ENCODE data around the gene KRTDAP. TPM values are rescaled to one million over a fixed set of nuclear protein-coding genes. Genes with fewer than 3 reads are reported as not detected.

The KRTDAP gene
- total RNA-seq, 1 donor from 2014 or later = not detected

- DNase-seq (ENCODE audit: low spot score) = no peak
These were observed 35.6 kb downstream of the KRTDAP start for GRCh38 chr19:35454663-35455062.

GRCh38 chr19:35451338-35452096 is 38.7 kb downstream of the KRTDAP start:
- DNase-seq (ENCODE audit: low spot score) = no peak

- DNase-seq (ENCODE audit: low spot score) = no peak
These were observed 40.8 kb downstream of the KRTDAP start for GRCh38 chr19:35449359-35450043.

GRCh38 chr19:35447606-35448469 is 42.4 kb downstream of the KRTDAP start, which contains the start of gene FFAR2:
FFAR2 (plus strand) TSS chr19:35448257; CDS start chr19:35449715, 1,458 bp downstream.
- DNase-seq (ENCODE audit: low spot score) = no peak

- no peak for DNase-seq (ENCODE audit: low spot score)
These were observed 44.3 kb downstream of the KRTDAP start for GRCh38 chr19:35445826-35446593.

GRCh38 chr19:35444735-35445134 is 45.5 kb downstream of the KRTDAP start:
- DNase-seq (ENCODE audit: low spot score) = no peak

- DNase-seq (ENCODE audit: low spot score) = no peak
These were observed 48.2 kb downstream of the KRTDAP start for GRCh38 chr19:35442091-35442490.

GRCh38 chr19:35439921-35440320 is 50.3 kb downstream of the KRTDAP start:
- no peak for DNase-seq (ENCODE audit: low spot score)

GRCh38 chr19:35438527-35438926 is 51.7 kb downstream of the KRTDAP start:
- DNase-seq (ENCODE audit: low spot score) = no peak

GRCh38 chr19:35438096-35438495 is 52.2 kb downstream of the KRTDAP start:
- no peak for DNase-seq (ENCODE audit: low spot score)

GRCh38 chr19:35437406-35437951 is 52.8 kb downstream of the KRTDAP start:
- no peak for DNase-seq (ENCODE audit: low spot score)

Other genes starting within 250 kb of the KRTDAP start
- 229 TPM for gene LSR, start 241.5 kb downstream of the KRTDAP start, total RNA-seq
- 174 TPM for gene USF2, start 221.5 kb downstream of the KRTDAP start, total RNA-seq
- 1.2 TPM for gene HAMP, start 207.9 kb downstream of the KRTDAP start, total RNA-seq
- not detected for gene MAG, start 198.3 kb downstream of the KRTDAP start, total RNA-seq
- gene CD22, start 161.3 kb downstream of the KRTDAP start, total RNA-seq = 4.2 TPM
- not detected for gene FFAR1, start 142.6 kb downstream of the KRTDAP start, total RNA-seq
- gene FFAR3, start 132.0 kb downstream of the KRTDAP start, total RNA-seq = 0.29 TPM
- gene GPR42, start 119.4 kb downstream of the KRTDAP start, total RNA-seq = not detected
- 0.17 TPM for gene FFAR2, start 42.2 kb downstream of the KRTDAP start, total RNA-seq
- 1.8 TPM for gene DMKN, start 23.2 kb upstream of the KRTDAP start, total RNA-seq
- not detected for gene SBSN, start 37.8 kb upstream of the KRTDAP start, total RNA-seq
- gene GAPDHS, start 43.0 kb upstream of the KRTDAP start, total RNA-seq = not detected
- 87.6 TPM for gene TMEM147, start 55.2 kb upstream of the KRTDAP start, total RNA-seq
- not detected for gene ATP4A, start 73.2 kb upstream of the KRTDAP start, total RNA-seq
- not detected for gene PMIS2, start 95.7 kb upstream of the KRTDAP start, total RNA-seq
- gene HAUS5, start 122.3 kb upstream of the KRTDAP start, total RNA-seq = 10.7 TPM
- 78.3 TPM for gene RBM42, start 138.6 kb upstream of the KRTDAP start, total RNA-seq
- 2.5 TPM for gene ETV2, start 151.3 kb upstream of the KRTDAP start, total RNA-seq
- 459 TPM for gene COX6B1, start 157.9 kb upstream of the KRTDAP start, total RNA-seq
- gene UPK1A, start 176.1 kb upstream of the KRTDAP start, total RNA-seq = 0.89 TPM
- 0.43 TPM for gene ZBTB32, start 214.1 kb upstream of the KRTDAP start, total RNA-seq
- 45.1 TPM for gene KMT2B, start 227.5 kb upstream of the KRTDAP start, total RNA-seq